HepG2 (cell line): ENCODE results near the gene PCSK2. TPM values are rescaled to one million over a fixed set of nuclear protein-coding genes. Genes with fewer than 3 reads are reported as not detected.

ENCODE experiments used
- CREBL2 ChIP-seq: sonication (generic); formaldehyde crosslinking; IDR thresholded peaks from 2 replicates; pipeline ENCODE4 v1.8.1; 2023; ENCODE audit warnings: missing genetic modification reagents, mild to moderate bottlenecking, borderline replicate concordance
- FLYWCH1 ChIP-seq: sonication (generic); formaldehyde crosslinking; IDR thresholded peaks from 2 replicates; pipeline ENCODE4 v1.8.1; 2023; ENCODE audit warnings: mild to moderate bottlenecking, missing genetic modification reagents
- FOXM1 ChIP-seq: sonication (generic); formaldehyde crosslinking; IDR thresholded peaks from 2 replicates; pipeline ENCODE4 v1.5.0; 2020; ENCODE audit warnings: missing genetic modification reagents
- GTF3A ChIP-seq: sonication (generic); formaldehyde crosslinking; conservative IDR thresholded peaks from 2 replicates; pipeline ENCODE4 v1.4.0; 2020; ENCODE audit warnings: mild to moderate bottlenecking, missing genetic modification reagents
- KDM4B ChIP-seq: sonication (generic); formaldehyde crosslinking; IDR thresholded peaks from 2 replicates; pipeline ENCODE4 v1.4.0; 2020; ENCODE audit warnings: missing genetic modification reagents
- MYNN ChIP-seq: sonication (generic); formaldehyde crosslinking; IDR thresholded peaks from 2 replicates; pipeline ENCODE4 v1.4.0; 2020; ENCODE audit warnings: mild to moderate bottlenecking, low read depth, missing genetic modification reagents
- NR2C2 ChIP-seq: sonication (generic); formaldehyde crosslinking; IDR thresholded peaks from 2 replicates; pipeline ENCODE4 v1.4.0; 2020; ENCODE audit warnings: missing genetic modification reagents, mild to moderate bottlenecking, moderate library complexity, borderline replicate concordance
- NR2F2 ChIP-seq: IDR thresholded peaks from 2 replicates; pipeline ENCODE4 v1.6.1; 2012; ENCODE audit warnings: low read depth, inconsistent platforms, borderline replicate concordance
- PCBP1 ChIP-seq: fragments of 200-400 bp; formaldehyde crosslinking; IDR thresholded peaks from 2 replicates; pipeline ENCODE4 v1.6.1; 2017; ENCODE audit warnings: mild to moderate bottlenecking, low read depth, low read length, borderline replicate concordance
- SAP130 ChIP-seq: IDR thresholded peaks from 2 replicates; pipeline ENCODE4 v1.6.1; 2016; ENCODE audit warnings: low read depth
- SNAPC2 ChIP-seq: sonication (generic); formaldehyde crosslinking; IDR thresholded peaks from 2 replicates; pipeline ENCODE4 v1.8.1; 2022; ENCODE audit warnings: mild to moderate bottlenecking, missing genetic modification reagents
- SP4 ChIP-seq: sonication (generic); formaldehyde crosslinking; IDR thresholded peaks from 2 replicates; pipeline ENCODE4 v1.8.1; 2023; ENCODE audit warnings: mild to moderate bottlenecking, missing genetic modification reagents
- TIGD3 ChIP-seq: sonication (generic); formaldehyde crosslinking; IDR thresholded peaks from 2 replicates; pipeline ENCODE4 v1.5.1; 2020; ENCODE audit warnings: mild to moderate bottlenecking, missing genetic modification reagents, borderline replicate concordance
- ZBTB1 ChIP-seq: sonication (generic); formaldehyde crosslinking; IDR thresholded peaks from 2 replicates; pipeline ENCODE4 v1.4.0; 2020; ENCODE audit warnings: missing genetic modification reagents, borderline replicate concordance
- ZNF124 ChIP-seq: sonication (generic); formaldehyde crosslinking; IDR thresholded peaks from 2 replicates; pipeline ENCODE4 v1.4.0; 2020; ENCODE audit warnings: missing genetic modification reagents
- ZNF225 ChIP-seq: sonication (generic); formaldehyde crosslinking; IDR thresholded peaks from 2 replicates; pipeline ENCODE4 v1.4.0; 2020; ENCODE audit warnings: mild to moderate bottlenecking, missing genetic modification reagents
- ZNF24 ChIP-seq: fragments of 450-650 bp; IDR thresholded peaks from 2 replicates; pipeline ENCODE4 v1.6.1; 2017; ENCODE audit warnings: antibody characterized with exemption, mild to moderate bottlenecking
- ZNF740 ChIP-seq: sonication (generic); formaldehyde crosslinking; IDR thresholded peaks from 2 replicates; pipeline ENCODE4 v1.4.0; 2020; ENCODE audit warnings: missing genetic modification reagents
- ZNF770 ChIP-seq: sonication (generic); formaldehyde crosslinking; IDR thresholded peaks from 2 replicates; pipeline ENCODE4 v1.5.0; 2020; ENCODE audit warnings: mild to moderate bottlenecking, missing genetic modification reagents
- ZNF788 ChIP-seq: sonication (generic); formaldehyde crosslinking; IDR thresholded peaks from 2 replicates; pipeline ENCODE4 v1.5.0; 2020; ENCODE audit warnings: mild to moderate bottlenecking, missing genetic modification reagents, borderline replicate concordance
- ZNF790 ChIP-seq: sonication (generic); formaldehyde crosslinking; IDR thresholded peaks from 2 replicates; pipeline ENCODE4 v1.8.0; 2022; ENCODE audit warnings: missing genetic modification reagents, mild to moderate bottlenecking, borderline replicate concordance
- polyA plus RNA-seq, 8 experiments: library from polyadenylated mRNA; depleted of rRNA in 3 of 8; stranded (reverse) in 7 of 8; unstranded in 1 of 8; fragments of >200 nt; fragmentation: Illumina TruSeq in 4 of 8; extraction: Trizol in 4 of 8; gene quantifications; 2 replicates each; pipeline versions ENCODE4 v1.2.1 to v1.2.3, GENCODE V29; 2011 to 2016; ENCODE audit warnings: low read depth in 4 of 8, missing spikeins in 1 of 8, mixed read lengths in 1 of 8; ENCODE audit not compliant: insufficient read depth in 1 of 8
- total RNA-seq, 5 experiments: library from RNA; depleted of rRNA; stranded (reverse); fragments of >200 nt; fragmentation: Illumina TruSeq; extraction: Trizol; gene quantifications; 2 replicates each; pipeline ENCODE4 v1.2.3, GENCODE V29; 2016; ENCODE audit warnings: low read depth in 1 of 5
- TF ChIP-seq, protein P1 (sequence below): sonication (generic); formaldehyde crosslinking; IDR thresholded peaks from 2 replicates; pipeline ENCODE4 v1.5.0; 2020; ENCODE audit warnings: mild to moderate bottlenecking, missing genetic modification reagents, borderline replicate concordance

Gene PCSK2
- total and polyA plus RNA-seq, 2 of the 13 experiments (the other 11 are each of a cell fraction or from before 2014, with no cell fraction given): not detected

- TF ChIP-seq, protein P1, sequence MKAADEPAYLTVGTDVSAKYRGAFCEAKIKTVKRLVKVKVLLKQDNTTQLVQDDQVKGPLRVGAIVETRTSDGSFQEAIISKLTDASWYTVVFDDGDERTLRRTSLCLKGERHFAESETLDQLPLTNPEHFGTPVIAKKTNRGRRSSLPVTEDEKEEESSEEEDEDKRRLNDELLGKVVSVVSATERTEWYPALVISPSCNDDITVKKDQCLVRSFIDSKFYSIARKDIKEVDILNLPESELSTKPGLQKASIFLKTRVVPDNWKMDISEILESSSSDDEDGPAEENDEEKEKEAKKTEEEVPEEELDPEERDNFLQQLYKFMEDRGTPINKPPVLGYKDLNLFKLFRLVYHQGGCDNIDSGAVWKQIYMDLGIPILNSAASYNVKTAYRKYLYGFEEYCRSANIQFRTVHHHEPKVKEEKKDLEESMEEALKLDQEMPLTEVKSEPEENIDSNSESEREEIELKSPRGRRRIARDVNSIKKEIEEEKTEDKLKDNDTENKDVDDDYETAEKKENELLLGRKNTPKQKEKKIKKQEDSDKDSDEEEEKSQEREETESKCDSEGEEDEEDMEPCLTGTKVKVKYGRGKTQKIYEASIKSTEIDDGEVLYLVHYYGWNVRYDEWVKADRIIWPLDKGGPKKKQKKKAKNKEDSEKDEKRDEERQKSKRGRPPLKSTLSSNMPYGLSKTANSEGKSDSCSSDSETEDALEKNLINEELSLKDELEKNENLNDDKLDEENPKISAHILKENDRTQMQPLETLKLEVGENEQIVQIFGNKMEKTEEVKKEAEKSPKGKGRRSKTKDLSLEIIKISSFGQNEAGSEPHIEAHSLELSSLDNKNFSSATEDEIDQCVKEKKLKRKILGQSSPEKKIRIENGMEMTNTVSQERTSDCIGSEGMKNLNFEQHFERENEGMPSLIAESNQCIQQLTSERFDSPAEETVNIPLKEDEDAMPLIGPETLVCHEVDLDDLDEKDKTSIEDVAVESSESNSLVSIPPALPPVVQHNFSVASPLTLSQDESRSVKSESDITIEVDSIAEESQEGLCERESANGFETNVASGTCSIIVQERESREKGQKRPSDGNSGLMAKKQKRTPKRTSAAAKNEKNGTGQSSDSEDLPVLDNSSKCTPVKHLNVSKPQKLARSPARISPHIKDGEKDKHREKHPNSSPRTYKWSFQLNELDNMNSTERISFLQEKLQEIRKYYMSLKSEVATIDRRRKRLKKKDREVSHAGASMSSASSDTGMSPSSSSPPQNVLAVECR: no peak; the same call in 1 of the 2 replicates
- TF ChIP-seq FOXM1 (CRISPR knock-in tag) (no peak), ZNF225 (CRISPR knock-in tag) (peak; percentile 96), ZNF790 (CRISPR knock-in tag) (no peak), ZNF788 (no peak), NR2C2 (CRISPR knock-in tag) (peak; percentile 50; the same call in 1 of the 2 replicates), CREBL2 (CRISPR knock-in tag) (no peak), ZNF124 (CRISPR knock-in tag) (peak; percentile 51), SP4 (CRISPR knock-in tag) (no peak), ZNF740 (CRISPR knock-in tag) (no peak), ZBTB1 (CRISPR knock-in tag) (no peak), KDM4B (no peak), ZNF24 (0 out of 2 replicates have a peak, but pooled peaks have one; percentile 13), FLYWCH1 (CRISPR knock-in tag) (no peak), NR2F2 (no peak), SNAPC2 (CRISPR knock-in tag) (peak; percentile 56; the same call in 1 of the 2 replicates), MYNN (CRISPR knock-in tag) (0 out of 2 replicates have a peak, but pooled peaks have one; percentile 88), TIGD3 (no peak), PCBP1 (0 out of 2 replicates have a peak, but pooled peaks have one; percentile 53), GTF3A (peak; percentile 79; the same call in 1 of the 2 replicates), SAP130 (CRISPR knock-in tag) (peak; percentile 84), ZNF770 (CRISPR knock-in tag) (no peak)
Observed at GRCh38 chr20:17504898-17505635, 278.2 kb downstream of the PCSK2 start (continued).
